Tibial nerve (tissue), 4 donors: ENCODE results near the gene SLC38A7. TPM values are rescaled to one million over a fixed set of nuclear protein-coding genes. Genes with fewer than 3 reads are reported as not detected.
"Not testable (repeated sequence)": the region's sequence is repeated elsewhere in the genome, so short reads cannot be mapped to it uniquely, and the experiment has no call there.

Source experiments
- DNase-seq, 2 donors: peaks; one replicate each; pipeline ENCODE4 v3.0.0-alpha.2; 2019; ENCODE audit warnings: low spot score in 2 of 2
- H3K27ac ChIP-seq, 4 donors: fragments of 200-600 bp; sonication (generic) in 3 of 4; one replicate each; pipeline ENCODE4 v1.5.1; 2017 to 2019; ENCODE audit warnings: mild to moderate bottlenecking in 1 of 4
- H3K27me3 ChIP-seq, 2 donors: fragments of 200-600 bp; sonication (generic) in 1 of 2; one replicate each; pipeline versions ENCODE4 v1.5.1 to v1.6.0; 2017 to 2019
- H3K36me3 ChIP-seq, 3 donors: fragments of 200-600 bp; sonication (generic); one replicate each; pipeline ENCODE4 v1.5.1; 2018 to 2019
- H3K4me1 ChIP-seq, 4 donors: fragments of 200-600 bp; sonication (generic) in 3 of 4; one replicate each; pipeline ENCODE4 v1.5.1; 2017 to 2019
- H3K4me3 ChIP-seq, 4 donors: fragments of 200-600 bp; sonication (generic) in 3 of 4; one replicate each; pipeline ENCODE4 v1.5.1; 2017 to 2019; ENCODE audit warnings: mild to moderate bottlenecking in 1 of 4, moderate library complexity in 1 of 4
- H3K9me3 ChIP-seq, 4 donors: fragments of 200-600 bp; sonication (generic) in 3 of 4; one replicate each; pipeline ENCODE4 v1.5.1; 2017 to 2019
- EP300 ChIP-seq, 2 donors: sonication (generic); formaldehyde crosslinking; IDR thresholded peaks; one replicate each; pipeline ENCODE4 v1.6.1; 2017; ENCODE audit warnings: antibody characterized with exemption in 2 of 2, mild to moderate bottlenecking in 1 of 2
- POLR2A ChIP-seq, 2 donors: fragments of 450-650 bp; IDR thresholded peaks; one replicate each; pipeline ENCODE4 v1.6.1; 2017; ENCODE audit warnings: antibody characterized with exemption in 2 of 2, mild to moderate bottlenecking in 2 of 2, moderate library complexity in 2 of 2
- WGBS, 2 donors: methylation state at CpG; one replicate each; pipeline ENCODE4 v1.1.5; 2018; 5-methylcytosine and 5-hydroxymethylcytosine counted together
- total RNA-seq, 4 donors: library from RNA; depleted of rRNA; stranded (reverse); fragments of >200 nt; gene quantifications; one replicate each; pipeline ENCODE4 v1.1.0, GENCODE V29; 2016
- TF ChIP-seq, protein P1 (sequence below), 5 experiments: fragments of 200-600 bp in 3 of 5; fragments of 450-650 bp in 2 of 5; sonication (generic) in 3 of 5; IDR thresholded peaks; one replicate each; pipeline ENCODE4 v1.5.1; 2016 to 2019; ENCODE audit warnings: antibody characterized with exemption in 5 of 5, mild to moderate bottlenecking in 3 of 5, moderate library complexity in 2 of 5

SLC38A7 gene
- total RNA-seq, 4 donors from 2014 or later, result 9.0 to 34.8 (median 13.2) TPM

DNA sequence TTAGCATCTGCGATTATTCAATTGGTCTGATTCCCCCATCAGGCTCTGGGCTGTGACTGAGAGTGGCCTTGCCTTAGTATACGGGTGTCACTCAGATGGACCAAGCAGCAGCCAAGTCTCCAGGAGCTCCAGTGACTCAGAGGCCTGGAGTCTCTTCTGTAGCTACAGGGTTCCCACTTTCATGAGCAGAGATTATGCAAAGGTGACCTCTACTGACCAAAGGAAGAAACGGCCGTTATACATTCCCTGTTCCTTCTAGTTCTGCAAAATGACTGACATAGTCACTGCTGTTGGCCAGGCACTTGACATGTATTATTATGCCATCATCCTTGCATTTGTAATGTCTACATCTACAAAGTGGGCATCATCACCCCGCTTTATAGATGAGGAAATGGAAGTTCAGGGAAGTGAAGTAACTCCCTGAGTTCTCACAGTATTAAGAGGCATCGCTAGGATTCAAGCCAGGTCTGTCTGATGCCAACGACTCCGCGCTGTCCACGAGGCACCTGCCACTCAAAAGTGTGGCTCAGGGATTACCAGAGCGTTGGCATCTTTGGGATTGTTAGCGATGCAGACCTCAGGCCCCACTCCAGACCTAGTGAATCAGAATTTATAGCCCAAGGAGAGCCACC, 23.3 kb downstream of the SLC38A7 start:
- TF ChIP-seq EP300 (IDR thresholded peaks at IDR 0.05) (no peak), POLR2A (IDR thresholded peaks at IDR 0.05) (no peak)
- TF ChIP-seq, protein P1, sequence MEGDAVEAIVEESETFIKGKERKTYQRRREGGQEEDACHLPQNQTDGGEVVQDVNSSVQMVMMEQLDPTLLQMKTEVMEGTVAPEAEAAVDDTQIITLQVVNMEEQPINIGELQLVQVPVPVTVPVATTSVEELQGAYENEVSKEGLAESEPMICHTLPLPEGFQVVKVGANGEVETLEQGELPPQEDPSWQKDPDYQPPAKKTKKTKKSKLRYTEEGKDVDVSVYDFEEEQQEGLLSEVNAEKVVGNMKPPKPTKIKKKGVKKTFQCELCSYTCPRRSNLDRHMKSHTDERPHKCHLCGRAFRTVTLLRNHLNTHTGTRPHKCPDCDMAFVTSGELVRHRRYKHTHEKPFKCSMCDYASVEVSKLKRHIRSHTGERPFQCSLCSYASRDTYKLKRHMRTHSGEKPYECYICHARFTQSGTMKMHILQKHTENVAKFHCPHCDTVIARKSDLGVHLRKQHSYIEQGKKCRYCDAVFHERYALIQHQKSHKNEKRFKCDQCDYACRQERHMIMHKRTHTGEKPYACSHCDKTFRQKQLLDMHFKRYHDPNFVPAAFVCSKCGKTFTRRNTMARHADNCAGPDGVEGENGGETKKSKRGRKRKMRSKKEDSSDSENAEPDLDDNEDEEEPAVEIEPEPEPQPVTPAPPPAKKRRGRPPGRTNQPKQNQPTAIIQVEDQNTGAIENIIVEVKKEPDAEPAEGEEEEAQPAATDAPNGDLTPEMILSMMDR (IDR thresholded peaks at IDR 0.05), result peak; percentile 29 to 53 (median 40)
- peak in 1 of 2 donors; percentile 24 for DNase-seq
- Histone ChIP-seq H3K4me3 (no peak overlapping the region), H3K9me3 (no peaks in the 10 kb centered on the region), H3K27me3 (no peaks in the 10 kb centered on the region), H3K36me3 (peaks cover 0 to 6% (median 0%) of the 10 kb centered on the region in 3 donors), H3K4me1 (no peaks in the 10 kb centered on the region), H3K27ac (no peak overlapping the region)
- WGBS, 2 donors, result 41 to 42% methylated on average over 12 of the region's 12 CpGs

DNA sequence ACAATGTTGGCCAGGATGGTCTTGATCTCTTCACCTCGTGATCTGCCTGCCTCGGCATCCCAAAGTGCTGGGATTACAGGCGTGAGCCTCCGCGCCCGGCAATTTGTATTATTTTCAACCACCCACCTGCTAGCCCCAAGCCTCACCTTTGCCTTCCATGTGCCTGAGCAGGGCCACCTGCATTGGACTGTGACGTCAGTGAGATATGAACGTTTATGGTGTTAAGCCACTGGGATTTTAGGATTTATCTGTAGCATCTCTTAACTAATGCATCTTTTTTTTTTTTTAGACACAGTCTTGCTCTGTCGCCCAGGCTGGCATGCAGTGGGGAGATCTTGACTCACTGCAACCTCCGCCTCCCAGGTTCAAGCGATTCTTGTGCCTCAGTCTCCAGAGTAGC, 24.7 kb downstream of the SLC38A7 start:
- H3K4me1 ChIP-seq, result not testable (repeated sequence)
- 81 to 90% methylated on average over 11 of the region's 11 CpGs for WGBS, 2 donors

DNA sequence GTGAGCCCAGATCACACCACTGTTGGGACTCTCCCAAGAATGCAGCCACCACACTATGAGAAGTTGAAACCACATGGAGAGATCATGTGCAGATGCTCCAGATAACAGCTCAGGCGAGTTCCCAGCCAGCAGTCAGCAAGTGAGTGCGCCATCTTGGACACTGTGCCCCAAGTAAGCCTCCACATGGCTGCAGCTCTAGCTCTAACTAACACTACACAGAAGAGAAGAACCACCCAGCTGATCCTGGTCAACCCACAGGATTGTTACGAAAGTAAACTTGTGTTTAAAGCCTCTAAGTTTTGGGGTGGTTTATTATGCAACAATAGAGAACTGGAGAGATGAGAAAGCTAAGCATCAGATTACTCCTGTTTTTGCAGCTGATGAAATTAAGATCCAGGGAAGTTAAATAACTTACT, 25.8 kb downstream of the SLC38A7 start:
- WGBS, 2 donors, result 74 to 78% methylated on average over 3 of the region's 3 CpGs
- TF ChIP-seq POLR2A (IDR thresholded peaks at IDR 0.05), result no peak
- no peak for TF ChIP-seq EP300 (IDR thresholded peaks at IDR 0.05)
- TF ChIP-seq, protein P1 (IDR thresholded peaks at IDR 0.05), result no peak
- Histone ChIP-seq H3K36me3 (no peaks in the 10 kb centered on the region), H3K27me3 (no peaks in the 10 kb centered on the region), H3K4me1 (no peaks in the 10 kb centered on the region), H3K27ac (no peak overlapping the region), H3K4me3 (no peak overlapping the region), H3K9me3 (no peaks in the 10 kb centered on the region)
- no peak for DNase-seq

More for the DNA sequence above, 24.7 kb downstream of the SLC38A7 start:
- H3K9me3 ChIP-seq, H3K36me3 ChIP-seq, DNase-seq, H3K4me3 ChIP-seq, H3K27ac ChIP-seq, H3K27me3 ChIP-seq: not testable (repeated sequence)

DNA sequence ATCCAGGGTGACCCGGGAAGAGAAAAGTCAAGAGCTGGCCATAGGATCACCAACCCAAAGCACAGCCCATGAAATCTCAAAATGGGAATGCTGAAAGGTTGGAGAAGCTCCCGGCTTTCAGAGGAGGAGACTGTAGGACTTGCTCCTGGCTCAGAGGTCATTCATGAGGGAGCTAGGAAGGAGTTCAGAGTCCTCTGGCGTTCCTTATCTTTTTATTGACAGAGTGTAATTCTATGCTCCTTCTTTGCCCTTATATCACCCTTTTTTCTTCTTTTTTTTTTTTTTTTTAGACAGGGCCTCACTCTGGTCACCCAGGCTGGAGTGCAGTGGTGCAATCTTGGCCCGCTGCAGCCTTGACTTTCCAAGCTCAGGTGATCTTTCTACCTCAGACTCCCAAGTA, 27.7 kb downstream of the SLC38A7 start:
- Histone ChIP-seq H3K9me3 (no peaks in the 10 kb centered on the region), H3K27ac (no peak overlapping the region), H3K36me3 (no peaks in the 10 kb centered on the region), H3K4me3 (no peak overlapping the region), H3K27me3 (no peaks in the 10 kb centered on the region), H3K4me1 (peaks cover 0 to under 1% (median 0%) of the 10 kb centered on the region in 4 donors)
- no peak for DNase-seq
- TF ChIP-seq, protein P1 (IDR thresholded peaks at IDR 0.05), result no peak
- TF ChIP-seq EP300 (IDR thresholded peaks at IDR 0.05) (no peak), POLR2A (IDR thresholded peaks at IDR 0.05) (no peak)
- WGBS, 2 donors, result 77 to 85% methylated on average over 4 of the region's 4 CpGs

DNA sequence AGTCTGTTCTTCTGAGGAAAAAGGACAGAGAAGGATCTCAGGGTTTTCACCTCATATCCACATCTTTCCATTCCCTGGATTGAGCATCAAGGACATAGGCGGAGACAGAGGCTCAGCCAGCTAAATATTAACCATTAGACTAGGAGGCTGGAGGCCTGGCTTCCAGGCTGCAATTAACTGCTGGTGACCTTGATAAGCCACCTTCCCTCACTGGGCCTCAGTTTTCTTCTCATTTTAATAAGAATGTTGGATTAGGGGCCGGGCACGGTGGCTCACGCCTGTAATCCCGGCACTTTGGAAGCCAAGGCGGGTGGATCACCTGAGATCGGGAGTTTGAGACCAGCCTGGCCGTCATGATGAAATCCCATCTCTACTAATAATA, 29.4 kb downstream of the SLC38A7 start:
- H3K4me1 ChIP-seq, result peaks cover 0 to 4% (median 0%) of the 10 kb centered on the region in 4 donors
- no peaks in the 10 kb centered on the region for H3K27me3 ChIP-seq
- DNase-seq, result no peak
- no peak overlapping the region for H3K4me3 ChIP-seq
- no peaks in the 10 kb centered on the region for H3K9me3 ChIP-seq
- H3K36me3 ChIP-seq, result no peaks in the 10 kb centered on the region
- TF ChIP-seq, protein P1 (IDR thresholded peaks at IDR 0.05), result no peak
- no peak for TF ChIP-seq POLR2A (IDR thresholded peaks at IDR 0.05)
- WGBS, 2 donors, result 90 to 91% methylated on average over 8 of the region's 8 CpGs
- H3K27ac ChIP-seq, result no peak overlapping the region
